GM19324 (cell line): ENCODE measurements around the gene GRIN2A.

Source experiments
- ATAC-seq: cut with Tn5 transposase; IDR thresholded peaks from one replicate; pipeline ENCODE4 v1.9.1; 2021; ENCODE audit warnings: mild to moderate bottlenecking, moderate library complexity; ENCODE audit not compliant: unreplicated experiment, low FRiP score

Gene GRIN2A

DNA sequence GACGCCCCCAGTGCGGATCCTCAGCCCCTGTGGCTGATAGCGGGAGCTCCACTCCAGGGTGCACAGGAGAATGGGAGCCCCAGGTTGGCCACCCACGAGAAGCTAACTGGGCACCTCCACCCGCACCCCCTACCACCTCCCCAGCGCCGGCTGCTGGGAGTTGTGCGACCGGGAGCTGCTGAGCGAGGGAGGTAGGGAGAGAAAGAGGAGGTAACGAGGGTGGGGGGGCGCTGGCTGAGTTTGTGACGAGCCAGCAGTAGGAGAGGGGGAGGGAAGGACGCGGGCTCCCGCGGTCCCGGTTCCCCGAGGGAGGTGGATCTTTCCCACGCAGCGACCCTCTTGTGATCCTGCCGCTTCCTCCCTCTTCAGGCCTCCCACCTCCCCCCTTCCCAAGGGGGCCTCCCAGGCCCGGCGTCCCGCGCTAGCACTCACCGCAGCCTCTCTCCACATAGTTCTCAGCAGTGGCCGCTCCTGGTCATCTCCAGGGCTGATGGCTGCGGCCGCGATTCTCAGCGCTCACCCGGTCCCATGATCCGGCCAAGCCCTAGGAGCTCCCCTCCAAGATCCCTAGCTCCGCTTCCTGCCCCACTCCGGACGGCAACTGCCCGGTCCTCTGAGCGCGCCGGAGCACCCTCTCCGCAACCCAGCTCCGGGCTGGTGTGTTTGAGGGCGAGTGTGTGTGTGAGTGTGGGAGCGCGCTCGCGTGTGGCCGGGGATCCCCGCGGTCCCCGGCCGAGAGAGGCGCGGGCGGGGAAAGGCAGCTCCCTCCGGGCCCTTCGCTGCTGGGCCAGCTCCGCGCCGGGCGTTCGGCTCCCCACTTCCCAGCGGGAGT, at the start of gene GRIN2A:
Gene GRIN2A, minus strand, starts transcription at position 207 of the 832 bp plus-strand sequence. CDS start 2,017 bp downstream, outside the sequence.
- ATAC-seq: no peak

DNA sequence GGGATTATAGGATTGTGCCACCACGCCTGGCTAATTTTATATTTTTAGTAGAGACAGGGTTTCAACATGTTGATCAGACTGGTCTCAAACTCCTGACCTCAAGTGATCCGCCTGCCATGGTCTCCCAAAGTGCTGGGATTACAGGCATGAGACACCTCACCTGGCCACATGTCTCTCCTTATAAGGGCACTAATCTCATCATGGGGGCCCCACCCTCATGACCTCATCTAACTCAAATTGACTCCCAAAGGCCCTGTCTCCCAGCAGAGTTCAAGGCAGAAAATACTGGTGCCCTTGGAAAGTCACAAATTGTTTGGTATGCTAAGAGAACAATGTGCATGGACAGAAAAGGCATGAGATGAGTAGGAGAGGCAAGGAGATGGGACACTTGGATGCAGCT, 49.3 kb upstream of the GRIN2A start:
- ATAC-seq: no peak

DNA sequence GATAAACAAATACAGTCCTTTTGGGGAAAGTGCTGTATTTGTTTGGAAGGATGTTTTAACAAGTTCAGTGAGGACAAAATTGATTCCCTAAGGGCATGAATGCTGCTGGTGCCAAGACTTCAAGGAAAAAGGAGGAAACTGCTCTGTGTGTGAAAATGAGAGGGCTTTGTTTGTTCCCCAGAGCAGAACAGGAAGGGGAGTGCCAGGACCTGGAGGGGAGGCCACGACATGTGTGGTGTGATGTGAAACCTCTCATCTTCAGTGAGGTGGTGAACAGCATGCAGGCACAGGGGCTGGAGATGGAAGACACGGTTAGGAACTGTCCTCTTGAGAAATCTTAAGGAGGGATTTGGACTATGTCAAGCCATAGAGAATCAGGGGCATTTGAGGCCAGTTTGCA, 46.6 kb upstream of the GRIN2A start:
- no peak for ATAC-seq

DNA sequence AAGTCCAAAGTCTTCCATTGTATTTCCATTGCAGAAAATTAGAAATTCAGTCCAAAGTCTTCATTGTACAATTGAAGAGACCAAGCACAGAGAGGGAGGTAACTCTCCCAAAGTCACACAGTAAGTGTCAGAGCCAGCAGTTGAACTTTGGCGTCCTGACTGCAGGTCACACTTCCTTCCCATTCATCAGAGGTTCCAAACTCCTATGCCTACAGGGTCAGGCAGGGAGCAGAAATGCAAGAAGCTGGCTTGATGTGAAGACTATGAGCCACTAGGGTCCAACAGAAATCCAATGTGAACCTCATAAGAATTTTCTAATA, 44.7 kb upstream of the GRIN2A start:
- no peak for ATAC-seq

DNA sequence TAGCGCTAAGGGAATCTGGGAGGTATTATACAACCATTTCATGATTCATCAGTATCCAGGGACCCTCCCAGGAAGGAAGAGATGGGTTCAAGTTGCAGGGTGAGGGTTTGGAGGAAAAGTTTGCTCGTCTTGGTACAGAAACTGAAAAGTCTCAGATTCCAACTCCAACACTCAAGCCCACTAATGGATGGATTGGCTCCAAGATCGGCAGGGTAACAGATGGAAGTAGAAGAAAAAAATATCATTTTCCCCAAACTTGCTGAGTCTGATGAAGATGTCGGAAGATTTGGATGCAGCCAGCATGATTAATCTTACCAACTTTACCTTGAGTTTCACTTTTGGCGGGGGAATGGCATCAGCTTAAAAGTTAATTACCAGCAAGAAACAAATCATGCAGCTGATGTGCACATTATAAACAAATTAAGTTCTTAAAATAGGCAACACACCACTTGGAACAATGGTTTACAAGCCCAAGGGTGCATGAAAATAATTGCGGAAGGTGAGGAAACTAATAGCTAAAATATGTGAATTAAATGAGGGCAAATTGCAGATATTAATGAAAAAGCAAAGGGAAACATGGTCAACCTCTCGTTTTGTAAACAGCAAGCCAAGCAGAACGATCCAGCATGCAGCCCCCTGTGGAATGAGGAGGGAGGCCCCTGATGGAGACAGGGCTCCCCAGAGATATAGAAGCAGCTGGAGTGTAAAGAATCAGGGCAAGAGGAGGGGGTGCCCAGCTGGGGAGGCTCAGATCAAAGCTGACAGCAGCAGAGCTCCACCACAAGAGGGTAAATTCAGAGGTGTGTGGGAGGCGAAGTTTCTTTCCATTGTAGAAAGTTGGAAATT, 44.1 kb upstream of the GRIN2A start:
- ATAC-seq: no peak

DNA sequence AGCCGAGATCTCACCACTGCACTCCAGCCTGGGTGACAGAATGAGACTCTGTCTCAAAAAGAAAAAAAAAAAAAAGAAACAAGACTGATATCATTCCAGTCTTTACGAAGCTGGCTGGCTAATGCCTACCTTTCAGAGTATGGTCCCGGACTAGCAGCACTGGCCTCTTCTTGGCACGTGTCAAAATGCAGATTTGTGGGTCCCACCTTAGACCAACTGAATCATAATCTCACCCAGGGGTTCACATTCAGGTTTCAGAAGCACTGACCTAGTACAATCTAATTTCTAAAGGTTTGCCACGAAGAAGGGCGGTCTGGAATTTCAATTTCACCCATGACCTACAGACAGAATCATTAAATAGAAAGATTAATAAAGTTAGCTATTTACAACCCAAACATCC, 43.4 kb upstream of the GRIN2A start:
- no peak for ATAC-seq

DNA sequence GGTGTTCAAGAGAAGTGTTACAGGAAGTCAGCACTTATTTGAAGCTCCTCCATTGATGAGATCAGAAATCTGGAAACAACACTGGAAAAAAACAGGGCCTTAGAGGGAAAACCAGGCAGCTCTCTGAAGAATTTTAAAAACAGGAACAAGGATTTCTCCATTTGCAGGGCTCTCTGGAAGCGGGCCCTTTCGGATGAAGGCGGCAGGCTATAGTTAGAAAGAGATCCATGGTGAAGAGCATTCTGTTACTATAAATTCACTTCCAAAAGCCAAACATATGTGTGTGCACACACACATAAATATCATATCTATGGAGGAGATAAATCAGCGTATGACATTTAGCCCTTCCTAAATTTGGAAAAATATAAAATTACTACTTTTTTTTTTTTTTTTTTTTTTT, 42.6 kb upstream of the GRIN2A start:
- ATAC-seq: no peak

DNA sequence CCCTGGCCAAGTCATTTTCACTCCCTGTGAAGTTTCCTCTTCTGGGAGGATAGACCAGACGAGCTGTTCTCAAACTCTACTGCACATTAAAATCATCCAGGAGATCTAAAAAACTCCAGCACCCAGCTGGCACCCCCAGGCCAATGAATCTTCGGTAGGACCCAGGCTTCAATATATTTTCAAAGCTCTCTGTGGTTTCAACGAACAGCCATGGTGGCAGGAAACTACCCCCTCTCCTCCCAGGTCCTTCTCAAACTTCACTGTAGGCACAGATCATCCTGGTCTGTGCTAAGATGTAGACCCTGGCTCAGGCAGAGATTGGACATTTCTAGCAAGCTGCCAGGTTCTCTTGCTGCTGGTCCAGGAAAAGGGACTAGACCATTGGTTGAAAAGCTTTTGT, 38.7 kb upstream of the GRIN2A start:
- no peak for ATAC-seq

DNA sequence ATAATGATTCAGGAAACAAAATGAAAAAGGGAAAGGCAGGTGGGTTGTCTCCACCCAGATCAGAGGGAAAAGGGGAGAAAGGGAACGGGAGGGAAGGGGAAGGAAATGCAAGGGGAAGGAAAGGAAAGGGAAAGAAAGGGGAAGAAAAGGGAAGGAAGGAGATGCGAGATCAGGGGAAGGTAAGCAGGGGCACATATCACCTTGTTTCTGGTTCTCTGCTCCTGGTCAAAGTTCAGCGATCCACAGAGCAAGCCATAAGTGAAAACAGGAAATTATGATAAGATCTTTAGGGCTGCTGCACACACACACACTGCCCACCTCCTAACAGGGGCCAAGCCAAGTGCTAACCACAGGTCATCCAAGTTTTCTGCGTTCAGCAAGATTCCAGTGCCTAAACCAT, 37.5 kb upstream of the GRIN2A start:
- no peak for ATAC-seq

DNA sequence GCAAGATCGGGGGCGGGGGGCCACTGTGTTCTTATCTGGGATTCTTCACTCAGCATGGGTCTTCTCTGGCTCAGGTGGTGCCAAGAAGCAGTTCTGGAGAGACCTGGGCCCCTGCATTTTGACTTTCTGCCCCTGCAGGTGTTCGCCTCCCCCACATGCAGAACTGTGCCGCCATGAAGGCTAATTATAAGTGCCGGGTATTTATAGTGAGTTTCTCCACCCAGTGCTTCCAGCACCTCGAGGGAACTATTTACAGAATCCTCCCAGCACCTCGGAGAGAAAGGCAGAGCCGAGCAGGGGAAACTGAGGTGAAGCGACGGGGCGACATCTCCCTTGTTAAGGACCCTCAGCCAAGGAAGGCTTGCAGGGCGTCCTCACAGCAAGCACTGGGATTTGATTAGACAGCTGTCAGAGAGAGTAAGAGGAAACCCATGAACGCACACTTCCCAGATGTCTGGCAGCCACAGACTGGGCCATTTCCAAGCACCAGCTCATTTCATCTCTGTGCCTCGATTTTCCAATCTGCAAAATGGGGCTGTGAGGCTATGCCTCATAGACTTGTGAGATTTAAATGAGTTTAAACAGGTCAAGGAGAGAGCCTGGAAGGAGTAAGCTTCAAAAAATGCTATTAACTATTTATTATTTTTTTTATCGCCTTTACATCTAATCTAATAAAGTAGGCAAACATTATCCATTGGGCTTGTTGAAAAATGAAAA, 36.4 kb upstream of the GRIN2A start:
- no peak for ATAC-seq

DNA sequence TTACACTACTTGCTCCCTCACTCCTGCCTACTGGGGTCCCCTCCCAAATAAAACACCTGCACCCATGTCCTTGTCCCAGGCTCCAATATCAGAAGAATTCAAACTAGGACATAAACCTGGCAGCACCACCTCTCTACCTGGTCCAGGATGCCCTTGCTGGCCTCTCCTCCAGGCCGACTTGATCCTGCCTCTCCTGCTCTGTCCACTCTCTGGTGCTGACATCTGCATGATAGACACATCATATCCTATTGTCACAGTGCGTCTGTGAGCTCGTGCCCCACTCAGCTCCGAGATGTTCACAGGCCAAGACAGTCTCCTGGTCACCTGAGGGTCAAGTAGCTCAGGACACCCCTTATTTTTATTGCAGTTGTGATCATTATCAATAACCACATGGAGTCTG, 31.5 kb upstream of the GRIN2A start:
- ATAC-seq: no peak

DNA sequence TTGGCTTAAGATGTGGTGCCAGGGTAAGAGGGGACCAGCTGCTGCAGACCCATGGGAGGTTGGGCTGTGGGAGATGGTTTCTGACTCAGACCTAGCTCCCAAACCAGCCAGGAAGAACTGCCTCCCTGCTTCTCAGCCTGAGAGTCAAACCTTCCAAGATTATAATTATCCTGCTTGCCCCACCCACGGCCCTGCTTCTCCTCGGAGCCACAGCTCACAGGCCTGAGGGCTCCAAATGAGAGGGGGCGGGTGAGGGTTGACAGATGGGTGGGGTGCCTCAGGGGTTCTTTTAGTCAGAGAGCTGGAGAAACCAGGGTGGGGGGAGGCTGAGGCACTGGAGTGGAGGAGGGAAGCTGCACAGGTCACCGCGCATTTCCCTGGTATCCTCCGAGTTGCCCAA, 28.7 kb upstream of the GRIN2A start:
- ATAC-seq: no peak

DNA sequence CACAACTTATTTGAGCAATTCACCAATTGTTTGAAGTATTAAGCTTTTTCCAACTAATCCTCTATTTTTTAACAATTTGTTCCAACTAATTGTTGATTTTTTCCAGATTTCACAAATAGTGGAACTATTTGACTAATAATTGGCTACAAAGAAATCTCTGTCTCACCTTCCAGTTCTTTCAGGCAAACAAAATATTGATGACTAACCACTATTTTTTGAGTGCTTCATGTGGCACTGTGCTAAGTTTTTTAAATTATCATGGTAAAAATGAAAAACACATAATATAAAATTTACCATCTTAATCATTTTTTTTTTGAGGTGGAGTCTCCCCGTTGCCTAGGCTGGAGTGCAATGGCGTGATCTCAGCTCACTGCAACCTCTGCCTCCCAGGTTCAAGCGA, 24.6 kb upstream of the GRIN2A start:
- ATAC-seq: no peak

DNA sequence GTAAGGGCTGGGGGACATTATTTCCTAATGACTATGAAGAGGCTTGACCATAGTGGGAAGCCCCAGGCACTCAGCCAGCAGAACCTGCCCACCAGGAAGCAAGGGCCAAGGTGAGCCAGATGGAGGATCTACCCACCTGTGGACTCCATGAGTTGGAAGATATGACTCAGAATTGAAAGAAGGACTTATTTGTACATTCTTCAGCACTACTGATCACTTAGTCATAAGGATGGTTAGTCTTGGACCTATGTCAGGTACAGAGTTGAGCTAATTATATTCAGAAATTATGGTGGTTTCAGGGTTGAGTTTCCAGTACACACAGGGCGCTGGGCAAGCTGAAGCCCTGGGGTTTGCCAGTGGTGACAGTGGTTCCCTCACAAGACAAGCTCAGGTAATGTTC, 24.0 kb upstream of the GRIN2A start:
- no peak for ATAC-seq

DNA sequence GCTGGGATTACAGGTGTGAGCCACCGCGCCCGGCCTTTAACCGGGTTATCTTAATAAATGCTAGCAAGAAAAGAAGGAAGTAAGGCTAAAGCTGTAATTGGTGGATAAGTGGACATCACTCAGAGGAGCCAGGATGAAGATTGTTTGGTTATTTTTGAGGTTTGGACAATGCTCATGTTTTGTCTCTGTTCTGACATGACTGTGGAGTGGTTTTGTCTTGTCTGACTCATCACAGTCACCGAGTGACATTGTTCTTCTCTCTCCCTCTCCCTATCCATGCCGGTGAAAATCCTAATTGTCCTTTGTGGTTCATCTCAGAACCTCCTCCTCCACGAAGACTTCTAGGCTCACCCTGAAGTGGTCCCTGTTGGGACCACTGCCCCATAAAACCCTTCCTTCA, 23.5 kb upstream of the GRIN2A start:
- no peak for ATAC-seq

DNA sequence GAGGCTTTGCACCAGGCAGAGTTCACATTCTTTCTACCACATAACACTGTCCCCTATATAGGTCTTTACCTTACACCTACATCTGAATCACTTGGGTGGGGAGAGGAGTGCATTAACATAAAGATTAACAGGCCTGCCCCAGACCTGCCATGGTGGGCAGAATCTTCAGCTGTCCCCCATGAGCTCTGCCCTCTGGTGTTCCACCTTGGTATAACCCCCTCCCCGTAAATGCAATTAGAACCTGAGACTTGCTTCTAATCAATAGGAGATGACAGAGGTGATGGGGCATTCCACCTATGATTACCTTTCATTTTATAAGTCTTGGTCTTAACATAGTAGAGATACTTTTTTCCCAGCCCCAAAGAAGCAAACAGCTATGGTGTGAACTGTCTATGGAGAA, 20.4 kb upstream of the GRIN2A start:
- ATAC-seq: no peak

DNA sequence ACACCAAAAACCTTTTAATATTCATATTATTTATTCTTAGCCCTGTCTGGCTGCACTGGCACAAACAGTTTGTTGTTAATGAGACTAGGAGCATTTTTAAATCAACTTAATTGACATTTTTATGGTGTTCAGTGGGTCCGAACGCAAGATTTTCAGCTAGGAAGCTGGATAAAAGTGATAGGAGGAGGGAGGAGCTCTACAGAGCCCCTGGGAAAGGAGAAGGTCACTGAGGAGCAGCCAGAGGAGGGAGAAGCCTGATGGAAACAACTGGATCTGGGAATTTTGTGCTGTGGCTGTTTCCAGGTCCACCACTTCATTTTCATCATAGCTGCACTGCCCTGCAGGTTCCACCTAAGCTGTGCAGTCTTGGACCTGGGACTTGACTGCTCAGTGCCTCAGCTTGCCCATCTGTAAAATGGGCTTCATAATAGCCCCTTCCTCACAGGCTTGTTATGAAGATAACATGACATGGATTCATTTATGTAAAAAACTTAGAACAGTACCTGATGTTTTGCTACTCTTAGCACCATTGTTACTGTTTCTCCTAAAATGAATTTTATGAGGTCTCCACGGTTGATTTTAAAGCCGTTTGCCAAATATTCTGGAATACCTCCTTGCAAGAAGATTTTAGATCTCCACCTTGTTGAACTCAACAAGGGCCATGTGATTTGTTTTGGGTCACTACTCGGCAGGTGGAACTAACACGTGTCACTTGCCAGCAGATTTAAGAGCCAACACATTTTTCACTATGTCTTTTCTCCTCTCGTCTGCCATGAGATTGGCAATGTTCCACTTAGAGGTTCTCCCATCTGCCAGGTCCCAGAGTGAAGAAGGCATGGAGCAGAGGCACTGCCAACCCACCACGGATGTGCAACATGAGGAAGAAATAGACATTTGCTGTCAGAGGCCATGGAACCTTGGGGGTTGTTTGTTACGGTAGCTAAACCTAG, 18.7 kb upstream of the GRIN2A start:
- ATAC-seq: no peak

DNA sequence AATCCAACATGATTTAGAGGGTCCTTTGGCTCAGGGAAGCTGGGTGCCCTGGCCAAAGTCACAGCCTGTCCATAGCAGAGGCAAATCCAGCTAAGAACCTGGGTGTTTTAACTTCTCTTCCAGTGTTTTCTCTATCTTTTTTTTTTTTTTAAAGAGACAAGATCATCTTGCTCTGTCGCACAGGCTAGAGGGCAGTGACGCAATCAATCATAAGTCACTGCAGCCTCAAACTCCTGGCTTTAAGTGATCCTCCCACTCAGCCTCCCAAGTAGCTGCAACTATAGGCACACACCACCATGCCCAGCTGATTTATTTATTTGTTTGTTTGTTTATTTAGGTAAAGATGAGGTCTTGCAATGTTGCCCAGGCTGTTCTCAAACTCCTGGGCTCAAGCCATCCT, 14.8 kb upstream of the GRIN2A start:
- ATAC-seq: no peak

DNA sequence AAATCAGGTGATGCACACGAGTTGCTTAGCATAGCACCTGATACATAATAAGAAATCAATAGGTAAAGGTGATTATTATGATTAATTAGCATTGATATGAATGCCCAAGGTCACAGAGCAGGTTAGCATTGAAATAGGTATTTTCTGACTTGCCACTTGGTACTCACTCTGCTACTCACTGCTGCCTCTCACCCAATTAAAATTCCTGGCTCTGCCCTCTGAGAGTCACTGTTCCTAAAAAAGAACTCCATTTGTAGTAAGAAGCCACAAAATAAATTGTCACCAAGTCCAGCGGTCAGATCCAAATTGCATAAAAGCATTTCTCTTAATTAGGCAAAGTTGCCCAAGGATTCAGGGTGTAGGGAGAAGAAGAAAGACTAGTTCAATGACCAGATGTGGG, 8.9 kb upstream of the GRIN2A start:
- ATAC-seq: no peak

DNA sequence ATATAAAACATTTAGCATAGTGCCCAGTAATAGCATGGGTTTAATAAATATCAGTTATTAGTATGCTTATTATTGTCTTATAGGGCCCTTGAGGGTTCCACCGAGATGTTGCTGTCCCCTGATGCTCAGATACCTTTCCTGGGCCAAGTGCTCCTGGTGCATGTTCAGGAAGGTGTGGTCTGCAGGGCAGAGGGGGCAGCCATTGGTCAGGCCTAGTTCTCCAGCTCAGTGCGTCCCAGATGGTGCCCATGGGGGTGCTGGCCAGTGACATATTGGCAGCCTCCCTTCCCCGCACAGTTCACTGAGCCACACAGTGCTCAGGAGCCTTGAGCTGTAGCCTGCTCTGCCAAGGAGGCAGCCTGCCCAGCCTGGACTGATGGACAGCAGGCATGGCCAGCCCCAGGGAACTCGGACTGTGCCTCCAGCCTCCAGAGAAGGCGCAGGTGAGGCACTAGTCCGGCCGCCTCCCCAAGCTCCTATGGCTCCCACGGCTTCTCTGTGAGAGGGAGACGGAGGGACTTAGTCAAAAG, 7.7 kb upstream of the GRIN2A start:
- no peak for ATAC-seq
